Epithelial cell of proximal tubule (primary cell): ENCODE measurements around the gene ABTB2. TPM values are rescaled to one million over a fixed set of nuclear protein-coding genes. Genes with fewer than 3 reads are reported as not detected.

Source experiments
- DNase-seq: peaks from one replicate; pipeline ENCODE4 v3.0.0-alpha.2; 2011; ENCODE audit warnings: low read depth
- H3K4me3 ChIP-seq: 2 replicates; pipeline ENCODE4 v1.5.1; 2011; ENCODE audit warnings: low read depth, mild to moderate bottlenecking, low read length
- total RNA-seq: library from RNA; depleted of rRNA; stranded (reverse); fragments of >200 nt; gene quantifications from 2 replicates; pipeline ENCODE4 v1.2.3, GENCODE V29; 2015
- TF ChIP-seq, protein P1 (sequence below): conservative IDR thresholded peaks from 2 replicates; pipeline ENCODE4 v1.5.1; 2012; ENCODE audit warnings: low read depth, mild to moderate bottlenecking, low read length

The ABTB2 gene
- total RNA-seq, 1 donor from 2014 or later = 17.6 TPM

DNA sequence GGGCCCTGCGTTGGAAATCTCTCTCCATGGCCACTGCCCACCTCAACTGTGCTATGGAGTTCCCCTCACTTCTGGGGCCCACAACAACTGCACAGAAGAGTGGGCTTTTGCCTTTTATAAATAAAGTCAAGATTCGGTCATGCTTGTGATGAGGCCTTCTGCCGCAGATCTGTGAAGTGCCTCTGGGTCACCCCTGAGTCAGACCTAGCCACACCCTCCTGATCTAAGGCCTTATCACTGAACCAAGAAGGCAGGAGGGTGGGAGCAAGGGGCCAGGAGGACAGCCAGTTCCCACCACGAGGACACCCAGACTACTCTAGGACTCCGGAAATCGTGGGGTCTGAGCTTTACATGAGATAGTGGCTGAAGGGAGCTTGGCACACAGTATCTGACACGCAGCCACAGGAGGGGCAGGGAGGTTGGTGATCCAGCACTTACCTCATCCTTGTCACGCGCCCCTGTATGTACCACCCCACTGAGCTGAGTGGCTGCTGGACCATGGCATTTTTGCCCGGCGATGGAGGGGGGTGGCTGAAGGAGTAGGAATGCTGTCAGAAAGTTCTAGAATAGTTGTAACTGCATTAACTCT is 115.7 kb downstream of the ABTB2 start:
- no peak overlapping the region for H3K4me3 ChIP-seq
- DNase-seq = no peak
- TF ChIP-seq, protein P1, sequence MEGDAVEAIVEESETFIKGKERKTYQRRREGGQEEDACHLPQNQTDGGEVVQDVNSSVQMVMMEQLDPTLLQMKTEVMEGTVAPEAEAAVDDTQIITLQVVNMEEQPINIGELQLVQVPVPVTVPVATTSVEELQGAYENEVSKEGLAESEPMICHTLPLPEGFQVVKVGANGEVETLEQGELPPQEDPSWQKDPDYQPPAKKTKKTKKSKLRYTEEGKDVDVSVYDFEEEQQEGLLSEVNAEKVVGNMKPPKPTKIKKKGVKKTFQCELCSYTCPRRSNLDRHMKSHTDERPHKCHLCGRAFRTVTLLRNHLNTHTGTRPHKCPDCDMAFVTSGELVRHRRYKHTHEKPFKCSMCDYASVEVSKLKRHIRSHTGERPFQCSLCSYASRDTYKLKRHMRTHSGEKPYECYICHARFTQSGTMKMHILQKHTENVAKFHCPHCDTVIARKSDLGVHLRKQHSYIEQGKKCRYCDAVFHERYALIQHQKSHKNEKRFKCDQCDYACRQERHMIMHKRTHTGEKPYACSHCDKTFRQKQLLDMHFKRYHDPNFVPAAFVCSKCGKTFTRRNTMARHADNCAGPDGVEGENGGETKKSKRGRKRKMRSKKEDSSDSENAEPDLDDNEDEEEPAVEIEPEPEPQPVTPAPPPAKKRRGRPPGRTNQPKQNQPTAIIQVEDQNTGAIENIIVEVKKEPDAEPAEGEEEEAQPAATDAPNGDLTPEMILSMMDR = no peak

DNA sequence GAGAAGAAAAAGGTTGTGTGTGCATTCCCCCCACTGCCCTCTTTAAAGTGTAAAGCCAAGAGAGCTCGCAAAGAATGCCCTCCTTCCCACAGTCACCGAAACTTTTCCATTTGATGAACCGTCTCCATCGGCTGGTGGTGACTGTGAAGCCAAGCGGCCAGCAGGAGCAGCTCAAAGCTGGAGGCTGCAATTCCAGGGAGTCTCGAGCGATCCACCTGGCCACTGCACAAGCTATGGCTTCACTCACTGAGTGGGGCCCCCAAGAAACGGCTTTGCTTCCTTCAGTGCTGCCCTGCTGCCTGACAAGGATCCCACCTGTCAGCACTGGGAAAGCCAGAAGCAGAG is 117.7 kb downstream of the ABTB2 start:
- TF ChIP-seq, protein P1 = no peak
- no peak for DNase-seq
- H3K4me3 ChIP-seq = no peak overlapping the region

- no peak overlapping the region for H3K4me3 ChIP-seq
- TF ChIP-seq, protein P1 = no peak
- DNase-seq = no peak
Measured at GRCh38 chr11:34239465-34240149, 118.2 kb downstream of the ABTB2 start.

GRCh38 chr11:34238966-34239365 is 118.8 kb downstream of the ABTB2 start:
- DNase-seq = no peak
- TF ChIP-seq, protein P1 = no peak
- H3K4me3 ChIP-seq = no peak overlapping the region

DNA sequence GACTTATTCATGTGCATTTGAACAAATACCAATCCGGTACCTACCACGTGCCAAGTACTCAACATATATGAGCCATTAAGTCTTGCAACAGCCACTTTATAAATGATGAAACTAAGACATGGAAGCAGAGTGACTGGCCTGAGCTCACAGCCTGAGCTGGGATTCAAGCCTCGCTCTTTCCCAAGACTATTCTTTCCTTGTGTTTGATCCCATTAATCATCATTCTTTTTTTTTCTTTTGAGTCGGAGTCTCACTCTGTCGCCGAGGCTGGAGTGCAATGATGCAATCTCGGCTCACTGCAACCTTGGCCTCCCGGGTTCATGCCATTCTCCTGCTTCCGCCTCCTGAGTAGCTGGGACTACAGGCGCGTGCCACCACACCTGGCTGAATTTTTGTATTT is 119.3 kb downstream of the ABTB2 start:
- H3K4me3 ChIP-seq = no peak overlapping the region
- DNase-seq = no peak
- TF ChIP-seq, protein P1 = no peak

- DNase-seq = no peak
- TF ChIP-seq, protein P1 = no peak
- no peak overlapping the region for H3K4me3 ChIP-seq
Measured at GRCh38 chr11:34236572-34236971, 121.2 kb downstream of the ABTB2 start.

GRCh38 chr11:34235591-34236071 is 122.2 kb downstream of the ABTB2 start:
- no peak for DNase-seq
- no peak overlapping the region for H3K4me3 ChIP-seq
- TF ChIP-seq, protein P1 = no peak
